OCI-LY3 (cell line): ENCODE results near the gene CBL.

ENCODE experiments used
- H2AFZ ChIP-seq: fragments of 200-600, 300-600 bp; shearing (Covaris generic); 2 replicates; pipeline ENCODE4 v1.6.0; 2014; ENCODE audit warnings: antibody characterized with exemption, low read depth, low read length
- H3K27ac ChIP-seq: fragments of 200-600, 300-600 bp; sonication (generic); 2 replicates; pipeline ENCODE4 v1.5.1; 2014; ENCODE audit warnings: mild to moderate bottlenecking, low read length, moderate library complexity, mixed read lengths
- H3K27me3 ChIP-seq: fragments of 200-600, 300-600 bp; sonication (generic); 2 replicates; pipeline ENCODE4 v1.6.1; 2014; ENCODE audit warnings: low read depth, low read length, mixed read lengths
- H3K36me3 ChIP-seq: fragments of 200-600, 300-600 bp; sonication (generic); replicated peaks from 2 replicates; pipeline ENCODE3; 2014; ENCODE audit warnings: low read depth, low read length, mixed read lengths
- H3K4me1 ChIP-seq: fragments of 300-600, 200-600 bp; sonication (generic); 2 replicates; pipeline ENCODE4 v1.6.1; 2014; ENCODE audit warnings: low read length, mixed read lengths
- H3K4me2 ChIP-seq: fragments of 200-600, 300-600 bp; sonication (generic); 2 replicates; pipeline ENCODE4 v1.6.1; 2014; ENCODE audit warnings: low read length, mixed read lengths
- H3K4me3 ChIP-seq: fragments of 300-600, 200-600 bp; sonication (generic); 2 replicates; pipeline ENCODE4 v1.5.1; 2014; ENCODE audit warnings: antibody characterized with exemption, mild to moderate bottlenecking, low read length, moderate library complexity
- H3K79me2 ChIP-seq: fragments of 300-600, 200-600 bp; shearing (Covaris generic); 2 replicates; pipeline ENCODE4 v1.6.1; 2014; ENCODE audit warnings: mild to moderate bottlenecking, low read length, mixed read lengths
- H3K9ac ChIP-seq: fragments of 300-600, 200-600 bp; shearing (Covaris generic); 2 replicates; pipeline ENCODE4 v1.6.0; 2014; ENCODE audit warnings: mild to moderate bottlenecking, low read length, moderate library complexity
- H3K9me3 ChIP-seq: fragments of 200-600, 300-600 bp; shearing (Covaris generic); 2 replicates; pipeline ENCODE4 v1.6.1; 2014; ENCODE audit warnings: low read length, mixed read lengths; ENCODE audit not compliant: insufficient read depth
- H4K20me1 ChIP-seq: fragments of 200-600, 300-600 bp; sonication (generic); 2 replicates; pipeline ENCODE4 v1.6.1; 2016; ENCODE audit warnings: low read length, mixed read lengths; ENCODE audit not compliant: insufficient read depth
- CTCF ChIP-seq: fragments of 200-600, 300-600 bp; sonication (generic); IDR thresholded peaks from 2 replicates; pipeline ENCODE4 v1.5.1; 2014; ENCODE audit warnings: antibody characterized with exemption, low read length, low read depth
- EZH2phosphoT487 ChIP-seq: fragments of 200-600 bp; shearing (Covaris generic); IDR thresholded peaks from 2 replicates; pipeline ENCODE4 v1.6.1; 2018; ENCODE audit warnings: antibody characterized with exemption, mixed run types, low read depth

Gene CBL

GRCh38 chr11:119345685-119346084 lies 139.5 kb downstream of the CBL start:
- Histone ChIP-seq H3K4me1 (no peaks in the 10 kb centered on the region), H3K27me3 (peaks cover 10% of the 10 kb centered on the region), H3K4me2 (no peak overlapping the region), H2AFZ (no peak overlapping the region), H3K9me3 (no peaks in the 10 kb centered on the region), H3K79me2 (no peaks in the 10 kb centered on the region), H3K36me3 (no peaks in the 10 kb centered on the region), H4K20me1 (no peaks in the 10 kb centered on the region), H3K27ac (no peak overlapping the region), H3K9ac (no peak overlapping the region), H3K4me3 (no peak overlapping the region)
- TF ChIP-seq EZH2phosphoT487 (no peak), CTCF (no peak)

GRCh38 chr11:119346605-119347004 lies 140.5 kb downstream of the CBL start, which contains the start of gene MFRP:
Gene MFRP (minus strand): TSS chr11:119346705. CDS start chr11:119346513, 192 bp downstream.
- Histone ChIP-seq H3K4me3 (no peak within 1 kb of the TSS), H3K79me2 (no peaks in the 10 kb centered on the region), H4K20me1 (no peaks in the 10 kb centered on the region), H3K27ac (no peak within 1 kb of the TSS), H3K4me2 (no peak within 1 kb of the TSS), H3K9me3 (no peaks in the 10 kb centered on the region), H3K4me1 (no peaks in the 10 kb centered on the region), H2AFZ (no peak within 1 kb of the TSS), H3K9ac (no peak within 1 kb of the TSS), H3K36me3 (no peaks in the 10 kb centered on the region), H3K27me3 (peaks cover 14% of the 10 kb centered on the region)
- TF ChIP-seq EZH2phosphoT487 (no peak), CTCF (no peak)

- no peak for TF ChIP-seq CTCF
- TF ChIP-seq EZH2phosphoT487: no peak
- Histone ChIP-seq H3K4me1 (no peaks in the 10 kb centered on the region), H2AFZ (no peak overlapping the region), H3K79me2 (no peaks in the 10 kb centered on the region), H3K36me3 (no peaks in the 10 kb centered on the region), H3K27me3 (peaks cover 14% of the 10 kb centered on the region), H3K9ac (no peak overlapping the region), H3K4me2 (no peak overlapping the region), H3K4me3 (no peak overlapping the region), H3K9me3 (no peaks in the 10 kb centered on the region), H3K27ac (no peak overlapping the region), H4K20me1 (no peaks in the 10 kb centered on the region)
These were observed 141.1 kb downstream of the CBL start for GRCh38 chr11:119347242-119347641.

- Histone ChIP-seq H3K9ac (no peak overlapping the region), H3K79me2 (no peaks in the 10 kb centered on the region), H3K4me3 (no peak overlapping the region), H2AFZ (no peak overlapping the region), H4K20me1 (no peaks in the 10 kb centered on the region), H3K4me2 (no peak overlapping the region), H3K36me3 (no peaks in the 10 kb centered on the region), H3K9me3 (no peaks in the 10 kb centered on the region), H3K4me1 (no peaks in the 10 kb centered on the region), H3K27me3 (peaks cover 11% of the 10 kb centered on the region), H3K27ac (no peak overlapping the region)
- TF ChIP-seq EZH2phosphoT487 (no peak), CTCF (no peak)
These were observed 141.9 kb downstream of the CBL start for GRCh38 chr11:119347940-119348605.
